ENCODE results near the gene MRPS7. TPM values are rescaled to one million over a fixed set of nuclear protein-coding genes. Genes with fewer than 3 reads are reported as not detected.

MRPS7 gene
- total and polyA plus RNA-seq, 2 donors (not counting 3 experiments of a cell fraction or from before 2014, with no cell fraction given): 79.8 to 82.8 TPM

GRCh38 chr17:75285123-75285522 lies 23.4 kb downstream of the MRPS7 start:
- intact Hi-C loops (cut with micrococcal nuclease): no loop called here
- Histone ChIP-seq H3K79me2 (ENCODE audit: control insufficient read depth, insufficient read depth, low read length) (peaks cover 8% of the 10 kb centered on the region), H3K4me2 (ENCODE audit: insufficient read depth, low read length) (no peak overlapping the region), H3K27me3 (ENCODE audit: control insufficient read depth in 2 of 2, insufficient read depth in 2 of 2, low read length in 2 of 2) (no peaks in the 10 kb centered on the region), H3K9me1 (replicated peaks; ENCODE audit: control insufficient read depth, extremely low read depth, insufficient read depth, low read length) (no peaks in the 10 kb centered on the region), H3K9ac (replicated peaks; ENCODE audit: extremely low read depth, insufficient read depth, low read length) (no peak overlapping the region), H3K4me3 (replicated peaks in 1 of 3; ENCODE audit: insufficient read depth in 1 of 3, low read depth in 1 of 3, low read length in 3 of 3) (no peak overlapping the region), H3K27ac (ENCODE audit: insufficient read depth, low read depth, low read length) (no peak overlapping the region), H3K9me3 (replicated peaks; ENCODE audit: control insufficient read depth, insufficient read depth, low read length) (no peaks in the 10 kb centered on the region), H3K4me1 (ENCODE audit: control insufficient read depth, extremely low read depth, insufficient read depth, low read length) (peaks cover 5% of the 10 kb centered on the region), H4K20me1 (replicated peaks; ENCODE audit: control insufficient read depth, extremely low read depth, insufficient read depth, low read length) (no peaks in the 10 kb centered on the region), H2AFZ (ENCODE audit: low read depth, low read length) (no peak overlapping the region), H3K36me3 (ENCODE audit: control insufficient read depth in 2 of 2, extremely low read depth in 1 of 2, insufficient read depth in 2 of 2, low read length in 2 of 2) (peaks cover 0 to 10% of the 10 kb centered on the region in 2 experiments)
- ChIA-PET CTCF (interaction anchor here (1.6 kb wide), 1 partner anchor 15 kb away, joined by 14 read pairs; the partner anchor contains the start of gene MIF4GD), POLR2A (no interaction called here)
- DNase-seq (ENCODE audit: low read depth, low spot score) (no peak), FAIRE-seq (no peak)
- no TSS peak for BruUV-seq (replicated peaks)
- TF ChIP-seq JUN (IDR thresholded peaks at IDR 0.05; ENCODE audit: borderline replicate concordance, insufficient read depth, insufficient read length, low read depth): no peak
- no peak for TF ChIP-seq CTCF (IDR thresholded peaks at IDR 0.05; ENCODE audit: extremely low read depth in 1 of 2, insufficient read depth in 1 of 2, low read depth in 1 of 2, low read length in 2 of 2)
- no peak for TF ChIP-seq MAX (IDR thresholded peaks at IDR 0.05; ENCODE audit: insufficient read depth, insufficient read length)
- dilution Hi-C loops (cut with MboI; ENCODE audit: extremely low pct_ligation_motif_present, low sequenced_read_pairs): no loop called here

GRCh38 chr17:75287221-75287620 lies 25.5 kb downstream of the MRPS7 start:
- H3K9me1 ChIP-seq (replicated peaks; ENCODE audit: control insufficient read depth, extremely low read depth, insufficient read depth, low read length): no peaks in the 10 kb centered on the region
- CTCF ChIA-PET: interaction anchor here (1.0 kb wide), 1 partner anchor 16 kb away, joined by 4 read pairs; the partner anchor contains the start of gene MIF4GD
- no peaks in the 10 kb centered on the region for H3K9me3 ChIP-seq (replicated peaks; ENCODE audit: control insufficient read depth, insufficient read depth, low read length)
- DNase-seq (ENCODE audit: low read depth, low spot score) (no peak), FAIRE-seq (no peak)
- peaks cover 0 to 10% of the 10 kb centered on the region in 2 experiments for H3K36me3 ChIP-seq (ENCODE audit: control insufficient read depth in 2 of 2, extremely low read depth in 1 of 2, insufficient read depth in 2 of 2, low read length in 2 of 2)
- no peak overlapping the region for H3K9ac ChIP-seq (replicated peaks; ENCODE audit: extremely low read depth, insufficient read depth, low read length)
- no peak overlapping the region for H2AFZ ChIP-seq (ENCODE audit: low read depth, low read length)
- H3K4me3 ChIP-seq (replicated peaks in 1 of 3; ENCODE audit: insufficient read depth in 1 of 3, low read depth in 1 of 3, low read length in 3 of 3): no peak overlapping the region
- no TSS peak for BruUV-seq (replicated peaks)
- peaks cover 8% of the 10 kb centered on the region for H3K79me2 ChIP-seq (ENCODE audit: control insufficient read depth, insufficient read depth, low read length)
- intact Hi-C loops (cut with micrococcal nuclease) (no loop called here), dilution Hi-C loops (cut with MboI; ENCODE audit: extremely low pct_ligation_motif_present, low sequenced_read_pairs) (no loop called here)
- peaks cover 8% of the 10 kb centered on the region for H3K4me1 ChIP-seq (ENCODE audit: control insufficient read depth, extremely low read depth, insufficient read depth, low read length)
- POLR2A ChIA-PET: no interaction called here
- no peak overlapping the region for H3K4me2 ChIP-seq (ENCODE audit: insufficient read depth, low read length)
- no peak for TF ChIP-seq FOS (IDR thresholded peaks at IDR 0.05; ENCODE audit: borderline replicate concordance, insufficient read depth, low read length)
- TF ChIP-seq EZH2 (IDR thresholded peaks at IDR 0.05; ENCODE audit: borderline replicate concordance, low read depth, low read length, severe bottlenecking): no peak
- no peaks in the 10 kb centered on the region for H4K20me1 ChIP-seq (replicated peaks; ENCODE audit: control insufficient read depth, extremely low read depth, insufficient read depth, low read length)
- no peaks in the 10 kb centered on the region for H3K27me3 ChIP-seq (ENCODE audit: control insufficient read depth in 2 of 2, insufficient read depth in 2 of 2, low read length in 2 of 2)
- no peak overlapping the region for H3K27ac ChIP-seq (ENCODE audit: insufficient read depth, low read depth, low read length)

Data from endothelial cell of umbilical vein (primary cell).